ENCODE measurements around the gene PLXND1. TPM values are rescaled to one million over a fixed set of nuclear protein-coding genes. Genes with fewer than 3 reads are reported as not detected.
"Not testable (repeated sequence)": the region's sequence is repeated elsewhere in the genome, so short reads cannot be mapped to it uniquely, and the experiment has no call there.

Gene PLXND1
- total RNA-seq, 1 donor from 2014 or later = 265 TPM

GRCh38 chr3:129615751-129616281, 9.3 kb upstream of the PLXND1 start:
- DNase-seq (ENCODE audit: low spot score) = no peak

- DNase-seq (ENCODE audit: low spot score) = no peak
These were observed 8.5 kb upstream of the PLXND1 start for GRCh38 chr3:129614927-129615363.

- DNase-seq (ENCODE audit: low spot score) = no peak
These were observed 8.0 kb upstream of the PLXND1 start for GRCh38 chr3:129614435-129614834.

GRCh38 chr3:129613367-129613740, 6.9 kb upstream of the PLXND1 start:
- DNase-seq (ENCODE audit: low spot score) = no peak

DNA sequence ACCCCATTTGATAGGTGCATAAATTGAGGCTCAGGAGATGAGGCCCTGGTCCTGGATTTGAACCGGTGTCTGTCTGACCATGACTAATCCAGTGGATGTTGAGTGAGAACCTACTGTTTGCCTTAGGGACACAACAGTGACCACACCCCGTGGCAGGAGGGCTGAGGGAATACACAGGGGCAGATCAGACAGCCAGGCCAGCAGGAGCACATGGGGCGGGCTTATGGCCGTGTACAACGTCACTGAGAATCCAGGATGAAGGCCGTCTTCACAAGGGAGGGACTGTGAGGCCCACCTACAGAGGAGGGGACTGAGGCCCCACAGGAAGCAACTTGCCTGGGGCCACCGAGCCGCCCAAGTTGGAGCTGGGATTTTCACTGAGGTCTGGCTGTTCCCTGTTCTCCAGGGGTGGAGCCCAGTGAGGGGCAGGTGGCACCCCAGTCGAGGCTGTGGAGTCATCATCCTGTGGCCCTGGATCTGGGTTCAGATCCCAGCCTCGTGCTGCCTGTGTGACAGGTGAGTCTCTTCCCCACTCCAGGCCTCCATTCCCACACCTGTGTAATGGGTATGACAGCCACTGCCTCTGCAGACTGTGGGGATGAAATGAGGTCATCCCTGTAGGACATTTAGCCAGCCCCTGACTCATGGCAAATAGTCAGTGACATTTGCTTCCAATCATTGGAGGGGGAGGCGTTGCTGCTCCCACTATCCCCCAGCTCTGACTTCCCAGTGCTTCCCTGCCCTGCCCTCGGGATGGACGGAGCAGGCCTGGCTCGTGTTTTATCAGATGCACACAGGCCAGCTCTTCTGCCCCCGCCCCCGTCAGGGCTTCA, 6.3 kb upstream of the PLXND1 start:
- DNase-seq (ENCODE audit: low spot score) = no peak

- no peak for DNase-seq (ENCODE audit: low spot score)
These were observed 5.5 kb upstream of the PLXND1 start for GRCh38 chr3:129611812-129612533.

DNA sequence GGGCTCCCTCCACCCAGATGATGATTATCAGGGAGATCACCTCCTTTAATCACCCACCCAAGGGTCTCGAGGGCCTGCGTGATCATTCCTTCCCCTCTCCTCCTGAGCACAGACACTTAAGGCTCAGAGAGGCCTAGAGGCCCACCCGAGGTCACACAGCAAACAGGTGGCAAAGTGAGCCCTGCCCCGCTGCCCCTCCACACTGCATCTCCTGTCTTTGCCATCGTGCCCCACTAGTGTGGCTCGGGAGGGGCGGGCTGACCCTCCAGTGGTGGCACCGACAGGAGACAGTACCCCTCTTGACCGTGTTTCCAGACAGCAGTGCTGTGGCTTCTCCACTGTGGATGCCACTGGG, 4.9 kb upstream of the PLXND1 start:
- DNase-seq (ENCODE audit: low spot score) = no peak

- DNase-seq (ENCODE audit: low spot score) = not testable (repeated sequence)
These were observed 4.4 kb upstream of the PLXND1 start for GRCh38 chr3:129610794-129611445.

GRCh38 chr3:129610276-129610675, 3.8 kb upstream of the PLXND1 start:
- DNase-seq (ENCODE audit: low spot score) = no peak

- DNase-seq (ENCODE audit: low spot score) = no peak
These were observed 3.2 kb upstream of the PLXND1 start for GRCh38 chr3:129609591-129610182.

- DNase-seq (ENCODE audit: low spot score) = no peak
These were observed 2.6 kb upstream of the PLXND1 start for GRCh38 chr3:129608936-129609590.

GRCh38 chr3:129608087-129608935, 1.8 kb upstream of the PLXND1 start:
- no peak for DNase-seq (ENCODE audit: low spot score)

- no peak for DNase-seq (ENCODE audit: low spot score)
These were observed 1.1 kb upstream of the PLXND1 start for GRCh38 chr3:129607391-129608068.

GRCh38 chr3:129605922-129606635, 397 bp downstream of the PLXND1 start:
- DNase-seq (ENCODE audit: low spot score) = no peak

DNA sequence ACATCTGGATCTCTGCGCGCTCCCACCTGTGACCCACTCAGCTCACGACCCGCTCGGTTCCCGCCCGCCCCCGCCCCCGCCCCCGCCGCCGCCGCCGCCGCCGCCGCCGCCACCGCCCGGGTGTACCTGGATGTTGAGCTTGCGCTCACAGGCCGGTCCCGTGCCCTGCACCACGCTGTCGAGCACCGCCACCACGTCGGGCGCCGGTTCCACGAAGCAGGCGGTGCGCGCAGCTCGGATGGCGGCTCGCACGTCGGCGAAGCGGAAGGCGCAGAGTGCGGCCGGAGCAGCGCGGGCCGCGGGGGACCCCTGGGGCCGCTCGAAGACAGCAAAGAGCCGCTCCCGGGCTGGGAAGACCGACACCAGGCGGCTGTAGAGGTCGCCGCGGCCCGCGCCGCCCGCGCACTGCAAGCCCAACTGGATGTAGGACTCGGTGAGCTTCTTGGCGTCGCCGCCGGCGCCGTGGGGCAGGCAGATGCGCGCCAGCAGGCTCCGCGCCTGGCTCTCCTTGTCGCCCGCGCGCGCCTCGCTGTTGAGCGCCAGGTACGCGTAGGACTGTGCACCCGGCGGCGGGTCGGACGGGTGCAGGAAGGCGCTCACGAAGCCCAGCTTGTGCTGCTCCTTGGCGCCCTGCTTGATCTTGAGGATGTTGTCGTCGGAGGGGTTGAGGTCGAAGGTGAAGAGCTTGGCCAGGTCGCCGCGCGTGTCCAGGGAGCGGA, 1.1 kb downstream of the PLXND1 start:
- no peak for DNase-seq (ENCODE audit: low spot score)

DNA sequence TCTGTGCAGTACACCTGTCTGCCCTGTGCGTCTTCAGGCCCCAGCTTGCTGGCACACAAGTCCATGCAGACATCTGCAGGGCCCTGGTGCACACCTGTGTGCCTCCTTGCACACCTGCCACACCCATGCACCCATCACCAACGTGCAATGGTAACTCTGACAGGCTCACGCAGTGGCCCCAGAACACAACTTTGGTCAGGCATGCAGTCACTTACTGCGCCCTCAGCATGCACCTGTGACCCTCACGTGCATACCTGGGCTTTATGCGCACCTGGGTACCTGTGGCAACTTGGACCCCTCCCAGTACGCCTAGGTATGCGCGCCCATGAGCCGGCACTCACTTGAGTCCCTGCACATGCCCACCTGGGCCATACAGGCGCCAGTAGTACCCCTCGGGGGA, 1.7 kb downstream of the PLXND1 start:
- DNase-seq (ENCODE audit: low spot score) = no peak

- no peak for DNase-seq (ENCODE audit: low spot score)
These were observed 2.3 kb downstream of the PLXND1 start for GRCh38 chr3:129603991-129604749.

Measured in mesenteric fat pad (tissue), 1 donor.